Type B pancreatic cell (in vitro differentiated cells): ENCODE measurements around the gene ASPDH. TPM values are rescaled to one million over a fixed set of nuclear protein-coding genes. Genes with fewer than 3 reads are reported as not detected.

Source experiments
- DNase-seq: peaks from one replicate; pipeline ENCODE4 v3.0.0; 2021; ENCODE audit warnings: mixed read lengths; ENCODE audit not compliant: unreplicated experiment; ENCODE audit errors: extremely low spot score
- H3K27ac Mint-ChIP-seq: 2 replicates; pipeline ENCODE4 v1.8.0; 2021; ENCODE audit warnings: mild to moderate bottlenecking, mixed read lengths
- H3K27me3 Mint-ChIP-seq: 2 replicates; pipeline ENCODE4 v1.8.0; 2021; ENCODE audit warnings: mixed read lengths
- H3K36me3 Mint-ChIP-seq: 2 replicates; pipeline ENCODE4 v1.8.0; 2021; ENCODE audit warnings: mixed read lengths
- H3K4me1 Mint-ChIP-seq: one replicate; pipeline ENCODE4 v1.8.0; 2021; ENCODE audit warnings: mixed read lengths; ENCODE audit not compliant: unreplicated experiment
- H3K4me3 Mint-ChIP-seq: 2 replicates; pipeline ENCODE4 v1.8.0; 2021; ENCODE audit warnings: mild to moderate bottlenecking, mixed read lengths
- H3K9me3 Mint-ChIP-seq: 2 replicates; pipeline ENCODE4 v1.8.0; 2021; ENCODE audit warnings: mixed read lengths
- CTCF ChIP-seq: fragments of 200-600 bp; sonication (generic); conservative IDR thresholded peaks from 2 replicates; pipeline ENCODE4 v1.5.0; 2021; ENCODE audit warnings: antibody characterized with exemption, mild to moderate bottlenecking
- total RNA-seq: library from RNA; stranded (reverse); gene quantifications from 2 replicates; pipeline ENCODE4 v1.2.1, GENCODE V29; 2021; ENCODE audit warnings: low replicate concordance

The ASPDH gene
- total RNA-seq, 1 donor from 2014 or later = not detected

- no peaks in the 10 kb centered on the region for H3K36me3 Mint-ChIP-seq
- no peak for DNase-seq
- H3K27me3 Mint-ChIP-seq = peaks cover 61% of the 10 kb centered on the region
- no peaks in the 10 kb centered on the region for H3K9me3 Mint-ChIP-seq
- no peak overlapping the region for H3K4me3 Mint-ChIP-seq
- no peak overlapping the region for H3K27ac Mint-ChIP-seq
- TF ChIP-seq CTCF = no peak
- H3K4me1 Mint-ChIP-seq = peaks cover 12% of the 10 kb centered on the region
These were observed 40.5 kb upstream of the ASPDH start for GRCh38 chr19:50554212-50554611.

- Mint-ChIP-seq H3K4me3 (no peak overlapping the region), H3K9me3 (no peaks in the 10 kb centered on the region), H3K4me1 (peaks cover 12% of the 10 kb centered on the region), H3K27ac (peak overlapping the region; percentile 40), H3K27me3 (peaks cover 65% of the 10 kb centered on the region), H3K36me3 (no peaks in the 10 kb centered on the region)
- no peak for TF ChIP-seq CTCF
- no peak for DNase-seq
These were observed 39.5 kb upstream of the ASPDH start for GRCh38 chr19:50553134-50553703.

- peaks cover 9% of the 10 kb centered on the region for H3K4me1 Mint-ChIP-seq
- H3K9me3 Mint-ChIP-seq = no peaks in the 10 kb centered on the region
- H3K4me3 Mint-ChIP-seq = no peak overlapping the region
- DNase-seq = no peak
- H3K27me3 Mint-ChIP-seq = peaks cover 61% of the 10 kb centered on the region
- H3K27ac Mint-ChIP-seq = no peak overlapping the region
- H3K36me3 Mint-ChIP-seq = no peaks in the 10 kb centered on the region
- TF ChIP-seq CTCF = no peak
These were observed 38.8 kb upstream of the ASPDH start for GRCh38 chr19:50552540-50552939.

GRCh38 chr19:50551715-50552187 is 38.0 kb upstream of the ASPDH start:
- no peak for TF ChIP-seq CTCF
- Mint-ChIP-seq H3K27me3 (peaks cover 59% of the 10 kb centered on the region), H3K27ac (no peak overlapping the region), H3K36me3 (no peaks in the 10 kb centered on the region), H3K4me3 (peak overlapping the region; percentile 78), H3K9me3 (no peaks in the 10 kb centered on the region), H3K4me1 (peaks cover 9% of the 10 kb centered on the region)
- no peak for DNase-seq

- H3K9me3 Mint-ChIP-seq = no peaks in the 10 kb centered on the region
- TF ChIP-seq CTCF = no peak
- peaks cover 57% of the 10 kb centered on the region for H3K27me3 Mint-ChIP-seq
- peak overlapping the region; percentile 78 for H3K4me3 Mint-ChIP-seq
- peaks cover 4% of the 10 kb centered on the region for H3K4me1 Mint-ChIP-seq
- H3K36me3 Mint-ChIP-seq = no peaks in the 10 kb centered on the region
- no peak for DNase-seq
- H3K27ac Mint-ChIP-seq = no peak overlapping the region
These were observed 37.5 kb upstream of the ASPDH start for GRCh38 chr19:50551034-50551714.
